ENCODE results near the gene POTEB3.
"Not testable (repeated sequence)": the region's sequence is repeated elsewhere in the genome, so short reads cannot be mapped to it uniquely, and the experiment has no call there.

The POTEB3 gene

GRCh38 chr15:21440399-21440798, at the start of gene POTEB3:
TSS of gene POTEB3 (minus strand) at chr15:21440499. CDS start at chr15:21440011, 488 bp downstream.
- DNase-seq = not testable (repeated sequence)

GRCh38 chr15:21453683-21454082, 13.4 kb upstream of the POTEB3 start:
- not testable (repeated sequence) for DNase-seq

GRCh38 chr15:21451920-21452563, 11.7 kb upstream of the POTEB3 start:
- not testable (repeated sequence) for DNase-seq

- not testable (repeated sequence) for DNase-seq
Observed at GRCh38 chr15:21451487-21451886, 11.2 kb upstream of the POTEB3 start.

GRCh38 chr15:21407366-21407765, 32.9 kb downstream of the POTEB3 start:
- DNase-seq = not testable (repeated sequence)

- DNase-seq = not testable (repeated sequence)
Observed at GRCh38 chr15:21401531-21401930, 38.8 kb downstream of the POTEB3 start.

GRCh38 chr15:21399111-21399510, 41.2 kb downstream of the POTEB3 start:
- DNase-seq = not testable (repeated sequence)

- DNase-seq = not testable (repeated sequence)
Observed at GRCh38 chr15:21398511-21398910, 41.8 kb downstream of the POTEB3 start.

- not testable (repeated sequence) for DNase-seq
Observed at GRCh38 chr15:21397656-21398055, 42.6 kb downstream of the POTEB3 start.

GRCh38 chr15:21397186-21397585, 43.1 kb downstream of the POTEB3 start:
- not testable (repeated sequence) for DNase-seq

GRCh38 chr15:21385961-21386360, 54.3 kb downstream of the POTEB3 start:
- not testable (repeated sequence) for DNase-seq

- not testable (repeated sequence) for DNase-seq
Observed at GRCh38 chr15:21383866-21384485, 56.3 kb downstream of the POTEB3 start.

GRCh38 chr15:21373682-21374081, 66.6 kb downstream of the POTEB3 start:
- DNase-seq = not testable (repeated sequence)

- DNase-seq = not testable (repeated sequence)
Observed at GRCh38 chr15:21369177-21369576, 71.1 kb downstream of the POTEB3 start.

GRCh38 chr15:21368625-21369024, 71.7 kb downstream of the POTEB3 start:
- DNase-seq = not testable (repeated sequence)
